ENCODE results near the gene PTPRM. TPM values are rescaled to one million over a fixed set of nuclear protein-coding genes. Genes with fewer than 3 reads are reported as not detected.

Gene PTPRM
- total and polyA plus RNA-seq, 9 donors, result 61.7 to 91.5 (median 66.4) TPM

DNA sequence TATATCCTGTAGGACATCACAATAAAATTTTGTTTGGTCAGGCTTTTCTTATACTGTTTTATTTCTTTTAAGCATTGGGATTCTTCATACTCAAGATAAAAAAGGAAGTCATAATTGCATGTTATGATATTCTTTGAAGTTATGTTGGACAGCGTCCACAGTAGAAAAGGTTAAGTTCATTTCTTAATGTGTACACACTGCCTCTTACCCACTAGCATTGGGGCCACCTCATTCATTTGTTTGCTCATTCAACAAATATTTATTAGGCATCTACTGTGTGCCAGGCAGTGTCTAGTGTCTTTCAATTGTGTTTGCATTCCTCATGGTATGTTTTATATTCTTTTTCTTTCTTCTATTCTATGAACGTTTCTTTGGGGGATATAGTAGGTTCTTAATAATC, 70.2 kb downstream of the PTPRM start:
- WGBS (ENCODE audit: insufficient coverage), result no CpG with 5 or more reads among the region's 2 CpGs
- H3K27me3 ChIP-seq (ENCODE audit: control insufficient read depth, insufficient read depth, low read length), result no peaks in the 10 kb centered on the region
- H3K4me1 ChIP-seq (ENCODE audit: control insufficient read depth, insufficient read depth, low read length), result no peaks in the 10 kb centered on the region
- no peak for DNase-seq
- no peaks in the 10 kb centered on the region for H3K9me3 ChIP-seq (replicated peaks; ENCODE audit: control insufficient read depth, low read depth, low read length)
- no peak overlapping the region for H3K4me3 ChIP-seq (ENCODE audit: low read length)
- no peaks in the 10 kb centered on the region for H3K36me3 ChIP-seq (ENCODE audit: control insufficient read depth, insufficient read depth, low read length)
- no peak overlapping the region for H3K27ac ChIP-seq (ENCODE audit: low read length)

DNA sequence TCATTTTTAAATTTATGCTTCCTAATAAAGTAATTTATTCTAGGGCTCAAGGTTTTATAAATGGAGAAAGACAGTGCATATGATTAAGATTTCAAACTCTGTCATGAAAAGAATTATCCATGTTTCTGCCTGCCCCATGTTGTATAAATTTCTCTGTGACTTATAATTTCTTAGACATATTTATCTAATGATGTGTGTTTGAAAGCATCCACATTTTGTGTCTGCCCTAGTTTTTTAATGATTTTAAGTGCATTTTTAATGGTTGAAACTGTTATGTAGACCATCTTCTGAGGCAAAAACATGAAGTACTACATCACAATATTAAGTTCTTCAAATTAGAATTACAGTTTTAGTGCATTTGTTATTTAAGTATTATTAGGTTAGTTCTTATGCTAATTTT, 71.2 kb downstream of the PTPRM start:
- Histone ChIP-seq H3K4me1 (ENCODE audit: control insufficient read depth, insufficient read depth, low read length) (no peaks in the 10 kb centered on the region), H3K27me3 (ENCODE audit: control insufficient read depth, insufficient read depth, low read length) (no peaks in the 10 kb centered on the region), H3K4me3 (ENCODE audit: low read length) (no peak overlapping the region), H3K36me3 (ENCODE audit: control insufficient read depth, insufficient read depth, low read length) (no peaks in the 10 kb centered on the region), H3K9me3 (replicated peaks; ENCODE audit: control insufficient read depth, low read depth, low read length) (no peaks in the 10 kb centered on the region), H3K27ac (ENCODE audit: low read length) (no peak overlapping the region)
- no peak for DNase-seq

DNA sequence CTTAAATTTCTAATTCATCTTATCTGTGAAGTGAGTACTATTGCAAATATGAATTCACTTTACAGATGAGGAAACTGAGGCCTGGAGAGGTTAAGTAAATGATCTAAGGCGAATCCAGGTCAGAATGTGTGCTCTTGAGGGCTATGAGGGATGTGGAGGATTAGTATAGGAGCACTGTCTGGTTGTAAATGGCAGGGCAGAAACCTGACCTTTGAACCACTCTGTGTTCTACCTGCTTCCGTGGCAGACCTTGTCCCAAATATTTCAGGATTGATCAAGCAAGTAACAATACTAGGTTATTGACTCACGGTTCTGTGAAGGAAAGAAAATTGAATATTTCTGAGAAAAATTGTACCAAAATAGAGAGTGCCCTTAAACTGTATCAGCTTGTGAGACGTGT, 74.7 kb downstream of the PTPRM start:
- no peaks in the 10 kb centered on the region for H3K36me3 ChIP-seq (ENCODE audit: control insufficient read depth, insufficient read depth, low read length)
- H3K27me3 ChIP-seq (ENCODE audit: control insufficient read depth, insufficient read depth, low read length), result no peaks in the 10 kb centered on the region
- H3K27ac ChIP-seq (ENCODE audit: low read length), result no peak overlapping the region
- H3K4me3 ChIP-seq (ENCODE audit: low read length), result no peak overlapping the region
- H3K4me1 ChIP-seq (ENCODE audit: control insufficient read depth, insufficient read depth, low read length), result no peaks in the 10 kb centered on the region
- 100% methylated on average over 1 of the region's 4 CpGs for WGBS (ENCODE audit: insufficient coverage)
- no peak for DNase-seq
- no peaks in the 10 kb centered on the region for H3K9me3 ChIP-seq (replicated peaks; ENCODE audit: control insufficient read depth, low read depth, low read length)

DNA sequence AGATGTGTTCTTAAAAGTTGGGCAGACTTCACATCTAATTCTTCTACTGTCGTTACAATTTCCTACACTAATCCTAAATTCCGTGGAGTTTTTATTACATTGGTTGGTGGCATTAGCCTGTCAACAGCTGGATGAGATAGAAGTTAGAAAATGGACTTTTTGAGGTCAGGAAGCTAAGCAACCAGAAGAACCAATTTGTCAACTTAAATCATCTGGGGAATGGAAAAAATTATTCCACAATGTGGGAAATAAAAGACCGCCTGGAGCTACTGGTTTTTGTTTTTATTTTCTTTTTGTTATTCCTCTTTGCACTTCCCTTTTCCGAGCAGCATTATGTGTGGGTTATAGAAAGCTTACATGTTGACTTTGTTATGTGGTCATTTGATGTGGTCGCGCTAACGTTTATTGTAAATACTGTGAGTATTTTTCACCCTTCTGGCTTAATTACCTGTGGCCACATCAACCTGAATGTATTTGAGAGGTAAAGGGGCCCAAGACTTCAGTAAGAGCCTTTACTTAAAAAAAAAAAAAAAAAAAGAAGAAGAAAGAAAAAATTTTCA, 75.3 kb downstream of the PTPRM start:
- Histone ChIP-seq H3K4me3 (ENCODE audit: low read length) (no peak overlapping the region), H3K9me3 (replicated peaks; ENCODE audit: control insufficient read depth, low read depth, low read length) (no peaks in the 10 kb centered on the region), H3K27ac (ENCODE audit: low read length) (no peak overlapping the region), H3K36me3 (ENCODE audit: control insufficient read depth, insufficient read depth, low read length) (no peaks in the 10 kb centered on the region), H3K4me1 (ENCODE audit: control insufficient read depth, insufficient read depth, low read length) (no peaks in the 10 kb centered on the region), H3K27me3 (ENCODE audit: control insufficient read depth, insufficient read depth, low read length) (no peaks in the 10 kb centered on the region)
- WGBS (ENCODE audit: insufficient coverage), result no CpG with 5 or more reads among the region's 7 CpGs
- DNase-seq, result peak; percentile 28

DNA sequence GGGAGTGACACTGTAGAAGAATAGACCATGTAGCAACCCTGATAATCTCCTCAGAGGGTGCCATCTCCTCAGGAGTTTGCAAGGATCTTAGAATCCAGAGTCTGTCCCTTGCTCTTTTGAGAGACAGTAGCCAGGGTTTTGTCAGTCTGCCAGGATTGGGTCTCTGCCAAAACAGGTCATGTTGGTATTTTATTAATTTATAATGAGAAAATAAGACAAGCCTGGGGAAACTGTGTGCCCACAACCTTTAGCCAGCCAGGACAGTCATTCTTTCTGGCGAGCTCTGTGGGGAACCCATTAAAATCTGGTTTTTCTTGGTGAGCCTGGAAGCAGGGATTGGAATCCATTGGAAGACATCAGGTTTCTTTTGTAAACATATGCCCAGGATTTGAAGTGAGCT, 78.6 kb downstream of the PTPRM start:
- no peaks in the 10 kb centered on the region for H3K4me1 ChIP-seq (ENCODE audit: control insufficient read depth, insufficient read depth, low read length)

DNA sequence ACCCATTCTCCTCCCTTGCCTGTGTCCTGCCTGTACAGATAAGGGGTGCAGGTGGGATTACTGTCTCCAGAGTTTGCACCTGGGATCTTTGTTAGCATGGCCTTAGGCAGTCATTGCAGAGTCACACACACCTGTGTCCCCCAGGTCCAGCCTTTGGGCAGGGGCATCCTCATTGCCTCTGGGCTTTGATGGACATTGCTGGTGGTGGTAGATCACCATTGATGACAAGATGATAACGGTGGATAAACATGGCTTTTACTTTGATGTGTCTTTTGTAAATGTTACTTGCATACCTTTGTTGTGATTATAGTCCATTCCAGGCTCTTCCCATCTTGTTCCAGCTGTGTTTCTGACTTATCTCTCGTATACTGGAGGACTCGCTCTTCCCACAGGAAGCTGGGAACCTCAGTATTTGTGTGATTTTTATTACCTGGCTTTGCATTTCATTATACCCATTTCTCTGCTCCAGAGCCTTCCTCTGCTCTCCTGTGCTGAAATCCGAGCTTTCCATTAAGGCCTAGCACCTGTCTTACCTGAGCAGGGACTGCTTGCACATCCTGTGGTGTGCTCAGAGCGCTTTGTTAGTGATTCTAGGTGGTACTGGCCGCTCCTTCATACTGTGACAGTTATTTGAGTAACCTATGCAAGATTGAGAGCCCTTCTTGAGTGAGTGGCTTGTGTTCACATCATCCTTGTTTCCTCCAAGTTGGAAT, 79.2 kb downstream of the PTPRM start:
- H3K36me3 ChIP-seq (ENCODE audit: control insufficient read depth, insufficient read depth, low read length), result no peaks in the 10 kb centered on the region
- 92% methylated on average over 2 of the region's 6 CpGs for WGBS (ENCODE audit: insufficient coverage)
- no peaks in the 10 kb centered on the region for H3K4me1 ChIP-seq (ENCODE audit: control insufficient read depth, insufficient read depth, low read length)
- no peaks in the 10 kb centered on the region for H3K27me3 ChIP-seq (ENCODE audit: control insufficient read depth, insufficient read depth, low read length)
- peaks cover 10% of the 10 kb centered on the region for H3K9me3 ChIP-seq (replicated peaks; ENCODE audit: control insufficient read depth, low read depth, low read length)
- no peak for DNase-seq
- no peak overlapping the region for H3K27ac ChIP-seq (ENCODE audit: low read length)
- H3K4me3 ChIP-seq (ENCODE audit: low read length), result no peak overlapping the region

More for the DNA sequence above, 78.6 kb downstream of the PTPRM start:
- Histone ChIP-seq H3K9me3 (replicated peaks; ENCODE audit: control insufficient read depth, low read depth, low read length) (peaks cover 9% of the 10 kb centered on the region), H3K36me3 (ENCODE audit: control insufficient read depth, insufficient read depth, low read length) (no peaks in the 10 kb centered on the region), H3K27me3 (ENCODE audit: control insufficient read depth, insufficient read depth, low read length) (no peaks in the 10 kb centered on the region), H3K4me3 (ENCODE audit: low read length) (no peak overlapping the region), H3K27ac (ENCODE audit: low read length) (no peak overlapping the region)
- DNase-seq, result no peak
- WGBS (ENCODE audit: insufficient coverage), result 88% methylated on average over 1 of the region's 1 CpG

DNA sequence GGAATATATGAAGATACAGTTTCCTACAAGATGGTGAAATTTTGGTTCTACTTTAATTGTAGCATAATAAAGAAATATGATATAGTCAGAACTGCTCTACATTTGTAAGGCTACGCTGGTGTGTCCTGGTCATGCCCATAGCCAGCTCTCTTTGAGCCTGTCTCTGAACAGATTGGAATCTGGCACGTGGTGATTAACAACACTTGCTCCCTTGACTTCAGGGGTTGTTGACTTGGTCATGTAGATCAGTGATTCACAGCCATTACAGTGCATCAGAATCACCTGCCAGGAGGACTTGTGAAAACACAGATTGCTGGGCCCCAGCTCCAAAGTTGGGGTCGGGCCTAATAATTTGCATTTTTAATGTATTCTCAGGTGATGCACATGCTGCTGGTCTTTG, 80.4 kb downstream of the PTPRM start:
- no peaks in the 10 kb centered on the region for H3K4me1 ChIP-seq (ENCODE audit: control insufficient read depth, insufficient read depth, low read length)
- H3K4me3 ChIP-seq (ENCODE audit: low read length), result no peak overlapping the region
- no peak for DNase-seq
- H3K27me3 ChIP-seq (ENCODE audit: control insufficient read depth, insufficient read depth, low read length), result no peaks in the 10 kb centered on the region
- peaks cover 10% of the 10 kb centered on the region for H3K9me3 ChIP-seq (replicated peaks; ENCODE audit: control insufficient read depth, low read depth, low read length)
- H3K27ac ChIP-seq (ENCODE audit: low read length), result no peak overlapping the region
- WGBS (ENCODE audit: insufficient coverage), result 100% methylated on average over 1 of the region's 3 CpGs
- no peaks in the 10 kb centered on the region for H3K36me3 ChIP-seq (ENCODE audit: control insufficient read depth, insufficient read depth, low read length)

DNA sequence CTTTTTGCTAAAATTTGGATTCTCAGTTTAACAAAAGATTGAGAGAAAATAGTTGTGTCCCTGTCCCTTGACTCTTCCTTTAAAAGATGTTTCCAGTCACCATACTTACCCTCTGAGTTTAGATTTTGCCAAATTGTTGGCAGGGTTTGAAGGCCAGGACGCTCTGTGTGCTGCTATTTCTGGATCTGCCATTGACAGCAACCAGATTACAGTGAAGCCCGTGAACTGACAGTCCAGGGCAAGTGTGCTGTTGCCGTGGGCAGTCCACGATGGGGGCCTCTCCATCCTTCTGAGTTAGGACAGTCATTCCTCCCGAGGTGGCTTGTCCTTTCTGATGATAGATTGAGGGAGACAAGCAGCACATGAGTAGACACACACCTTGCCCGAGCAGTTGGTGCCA, 89.9 kb downstream of the PTPRM start:
- H3K4me1 ChIP-seq (ENCODE audit: control insufficient read depth, insufficient read depth, low read length), result peaks cover 3% of the 10 kb centered on the region
- H3K27ac ChIP-seq (ENCODE audit: low read length), result no peak overlapping the region
- no peak for DNase-seq
- H3K36me3 ChIP-seq (ENCODE audit: control insufficient read depth, insufficient read depth, low read length), result no peaks in the 10 kb centered on the region
- H3K4me3 ChIP-seq (ENCODE audit: low read length), result no peak overlapping the region
- no peaks in the 10 kb centered on the region for H3K27me3 ChIP-seq (ENCODE audit: control insufficient read depth, insufficient read depth, low read length)
- WGBS (ENCODE audit: insufficient coverage), result 76% methylated on average over 5 of the region's 6 CpGs
- peaks cover 2% of the 10 kb centered on the region for H3K9me3 ChIP-seq (replicated peaks; ENCODE audit: control insufficient read depth, low read depth, low read length)

DNA sequence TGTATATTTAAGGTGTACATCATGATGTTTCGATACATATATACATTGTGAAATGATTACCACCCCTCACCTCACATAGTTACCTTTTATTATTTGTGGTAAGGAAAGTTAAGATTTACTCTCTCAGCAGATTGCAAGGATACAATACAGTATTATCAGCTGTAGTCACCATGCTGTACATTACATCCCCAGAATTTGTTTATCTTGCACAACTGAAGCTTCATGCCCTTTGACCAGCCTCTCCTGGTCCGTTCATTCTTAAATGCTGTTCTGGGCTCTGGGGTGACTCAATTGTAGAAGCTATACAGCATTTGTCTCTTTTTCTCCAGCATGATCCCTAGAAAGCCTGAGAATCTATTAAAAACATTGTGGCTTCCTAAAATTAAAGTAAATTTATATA, 90.8 kb downstream of the PTPRM start:
- Histone ChIP-seq H3K4me1 (ENCODE audit: control insufficient read depth, insufficient read depth, low read length) (peaks cover 3% of the 10 kb centered on the region), H3K36me3 (ENCODE audit: control insufficient read depth, insufficient read depth, low read length) (no peaks in the 10 kb centered on the region), H3K9me3 (replicated peaks; ENCODE audit: control insufficient read depth, low read depth, low read length) (peaks cover 2% of the 10 kb centered on the region), H3K27ac (ENCODE audit: low read length) (no peak overlapping the region), H3K27me3 (ENCODE audit: control insufficient read depth, insufficient read depth, low read length) (no peaks in the 10 kb centered on the region), H3K4me3 (ENCODE audit: low read length) (no peak overlapping the region)
- DNase-seq, result no peak
- 100% methylated on average over 1 of the region's 2 CpGs for WGBS (ENCODE audit: insufficient coverage)

DNA sequence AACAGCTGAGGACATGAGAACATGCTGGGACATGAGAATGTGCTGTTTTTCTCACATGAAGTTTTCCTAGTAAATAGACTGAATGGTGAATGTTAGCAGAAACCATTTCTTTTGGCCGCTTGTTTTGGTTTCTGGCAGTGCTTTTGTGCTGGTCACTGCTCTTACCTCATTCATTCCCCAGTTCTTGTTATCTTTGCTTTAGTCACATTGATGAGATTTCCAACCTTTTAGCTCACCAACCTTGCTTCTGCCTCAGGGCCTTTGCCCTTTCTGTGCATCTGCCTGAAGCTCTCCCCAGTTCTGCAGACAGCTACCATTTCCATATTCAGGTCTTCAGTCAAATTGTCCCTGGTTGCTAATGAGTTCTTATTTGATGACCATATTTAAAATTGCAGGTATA, 91.6 kb downstream of the PTPRM start:
- Histone ChIP-seq H3K36me3 (ENCODE audit: control insufficient read depth, insufficient read depth, low read length) (no peaks in the 10 kb centered on the region), H3K4me3 (ENCODE audit: low read length) (no peak overlapping the region), H3K27me3 (ENCODE audit: control insufficient read depth, insufficient read depth, low read length) (no peaks in the 10 kb centered on the region), H3K27ac (ENCODE audit: low read length) (no peak overlapping the region), H3K9me3 (replicated peaks; ENCODE audit: control insufficient read depth, low read depth, low read length) (no peaks in the 10 kb centered on the region), H3K4me1 (ENCODE audit: control insufficient read depth, insufficient read depth, low read length) (peaks cover 3% of the 10 kb centered on the region)
- WGBS (ENCODE audit: insufficient coverage), result no CpG with 5 or more reads among the region's 1 CpG
- DNase-seq, result no peak

DNA sequence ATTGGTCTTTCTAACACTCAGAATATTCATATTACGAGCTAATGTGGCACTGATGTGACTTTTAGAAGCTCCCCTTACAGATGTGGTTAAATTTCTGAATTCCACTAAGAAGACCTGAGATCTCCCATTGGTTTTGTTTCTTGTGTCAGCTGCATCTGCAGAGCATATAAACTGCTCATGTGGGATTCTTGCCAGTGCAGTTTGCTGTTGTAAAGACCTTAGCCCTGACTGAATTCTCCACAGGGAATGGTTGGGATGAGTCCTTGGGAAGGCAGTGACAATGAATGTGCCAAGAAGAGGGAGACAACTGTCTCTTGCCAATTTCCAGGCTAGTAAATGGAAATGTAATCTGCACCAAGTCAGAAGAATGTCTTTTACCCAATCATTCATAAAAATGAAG, 94.1 kb downstream of the PTPRM start:
- H3K4me3 ChIP-seq (ENCODE audit: low read length), result no peak overlapping the region
- H3K27ac ChIP-seq (ENCODE audit: low read length), result no peak overlapping the region
- H3K27me3 ChIP-seq (ENCODE audit: control insufficient read depth, insufficient read depth, low read length), result no peaks in the 10 kb centered on the region
- H3K36me3 ChIP-seq (ENCODE audit: control insufficient read depth, insufficient read depth, low read length), result no peaks in the 10 kb centered on the region
- WGBS (ENCODE audit: insufficient coverage), result no CpG with 5 or more reads among the region's 1 CpG
- peaks cover 4% of the 10 kb centered on the region for H3K4me1 ChIP-seq (ENCODE audit: control insufficient read depth, insufficient read depth, low read length)
- peak; percentile 39 for DNase-seq
- no peaks in the 10 kb centered on the region for H3K9me3 ChIP-seq (replicated peaks; ENCODE audit: control insufficient read depth, low read depth, low read length)

Measured in muscle of leg (tissue), 11 donors.